Activated naive CD8-positive, alpha-beta T cell (primary cell): ENCODE measurements around the gene EXOC6.
"Not testable (repeated sequence)": the region's sequence is repeated elsewhere in the genome, so short reads cannot be mapped to it uniquely, and the experiment has no call there.

ENCODE experiments used
- H3K27ac Mint-ChIP-seq: one replicate; pipeline ENCODE4 v1.8.0; 2021; ENCODE audit warnings: mixed read lengths
- H3K27me3 Mint-ChIP-seq: one replicate; pipeline ENCODE4 v1.8.0; 2021; ENCODE audit warnings: mixed read lengths
- H3K36me3 Mint-ChIP-seq: one replicate; pipeline ENCODE4 v1.8.0; 2021; ENCODE audit warnings: mixed read lengths
- H3K4me1 Mint-ChIP-seq: one replicate; pipeline ENCODE4 v1.8.0; 2021; ENCODE audit warnings: low read depth, mixed read lengths
- H3K4me3 Mint-ChIP-seq: one replicate; pipeline ENCODE4 v1.8.0; 2021; ENCODE audit warnings: mild to moderate bottlenecking, mixed read lengths
- H3K9me3 Mint-ChIP-seq: one replicate; pipeline ENCODE4 v1.8.0; 2021; ENCODE audit warnings: low read depth, mixed read lengths

The EXOC6 gene

GRCh38 chr10:92886334-92886961 is 38.1 kb downstream of the EXOC6 start:
- Mint-ChIP-seq H3K27ac (no peak overlapping the region), H3K9me3 (no peaks in the 10 kb centered on the region)

DNA sequence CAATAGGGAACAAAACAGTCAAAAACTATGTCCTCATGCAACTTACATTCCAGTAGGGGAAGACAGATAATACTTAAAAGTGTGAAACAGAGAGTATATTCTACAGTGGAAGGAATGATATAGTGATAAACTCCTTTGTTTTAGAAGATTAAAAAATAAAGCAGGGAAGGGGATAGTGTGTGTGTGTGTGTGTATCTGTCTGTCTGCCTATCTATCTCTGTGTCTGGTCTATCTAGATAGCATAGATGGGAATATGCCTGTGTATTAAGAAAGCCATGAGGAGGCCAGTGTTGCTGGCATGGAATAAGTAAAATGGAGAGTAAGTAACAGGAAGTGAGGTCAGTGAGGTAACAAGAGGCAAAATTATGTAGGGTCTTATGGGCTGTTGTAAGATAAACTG is 42.2 kb downstream of the EXOC6 start:
- H3K27ac Mint-ChIP-seq, result no peak overlapping the region
- H3K4me3 Mint-ChIP-seq, result no peak overlapping the region
- H3K27me3 Mint-ChIP-seq, result no peaks in the 10 kb centered on the region
- peaks cover 13% of the 10 kb centered on the region for H3K4me1 Mint-ChIP-seq
- H3K36me3 Mint-ChIP-seq, result no peaks in the 10 kb centered on the region
- H3K9me3 Mint-ChIP-seq, result no peaks in the 10 kb centered on the region

More at GRCh38 chr10:92886334-92886961, 38.1 kb downstream of the EXOC6 start:
- H3K4me3 Mint-ChIP-seq, result no peak overlapping the region
- no peaks in the 10 kb centered on the region for H3K27me3 Mint-ChIP-seq
- H3K4me1 Mint-ChIP-seq, result peaks cover 3% of the 10 kb centered on the region
- H3K36me3 Mint-ChIP-seq, result no peaks in the 10 kb centered on the region

DNA sequence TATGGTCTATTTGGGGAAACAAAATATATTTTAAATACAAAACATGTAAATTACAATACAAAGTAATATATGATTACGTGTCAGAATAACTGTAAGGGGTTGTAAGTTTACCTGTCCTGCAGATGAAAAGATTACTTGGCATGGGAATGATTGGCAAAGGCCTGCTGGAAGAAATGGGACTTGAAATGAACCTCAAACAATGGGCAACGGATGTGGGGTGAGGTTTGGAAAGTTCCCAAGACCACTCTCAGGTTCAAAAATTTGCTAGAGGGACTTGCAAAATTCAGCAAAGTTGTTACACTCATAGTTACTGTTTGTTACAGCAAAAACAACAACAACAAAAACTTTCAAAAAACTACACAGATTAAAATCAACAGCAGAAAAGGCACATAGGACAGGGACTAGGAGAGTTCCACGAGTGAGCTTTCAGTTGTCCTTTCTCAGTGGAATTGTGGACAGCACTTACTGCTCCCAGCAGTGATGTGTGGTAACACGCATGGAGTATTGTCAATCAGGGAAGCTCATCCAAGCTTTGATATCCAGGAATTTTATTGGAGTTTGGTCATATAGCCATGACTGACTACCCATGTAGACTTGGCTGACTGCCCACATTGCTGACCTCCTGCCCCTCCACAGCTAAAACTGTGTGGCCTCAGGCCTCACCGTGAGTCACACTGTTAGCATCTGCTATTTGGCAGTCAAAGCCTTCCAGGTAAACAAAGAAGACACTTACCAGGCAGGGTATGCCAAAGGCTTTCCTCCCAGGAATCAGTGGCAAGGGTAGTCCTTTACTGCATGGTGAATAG is 43.8 kb downstream of the EXOC6 start:
- H3K9me3 Mint-ChIP-seq, result no peaks in the 10 kb centered on the region
- no peaks in the 10 kb centered on the region for H3K36me3 Mint-ChIP-seq
- H3K4me3 Mint-ChIP-seq, result no peak overlapping the region
- no peaks in the 10 kb centered on the region for H3K27me3 Mint-ChIP-seq
- H3K27ac Mint-ChIP-seq, result no peak overlapping the region
- H3K4me1 Mint-ChIP-seq, result peaks cover 10% of the 10 kb centered on the region

DNA sequence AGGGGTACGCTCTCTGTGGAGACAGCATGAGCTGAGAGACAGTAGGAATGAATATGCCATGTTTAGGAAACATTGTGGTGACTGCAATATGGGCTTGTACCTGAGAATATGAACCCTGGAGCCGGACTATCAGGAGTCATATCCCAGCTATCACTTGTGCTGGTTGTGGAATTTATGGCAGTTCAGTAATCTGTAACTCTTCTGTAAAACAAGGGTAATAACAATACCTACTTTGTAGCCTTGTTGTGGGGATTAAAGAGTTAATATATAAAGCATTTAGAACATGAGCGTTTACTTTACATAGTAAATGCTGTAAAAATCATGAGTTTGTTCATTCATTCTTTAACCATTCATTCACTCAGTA is 44.4 kb downstream of the EXOC6 start:
- Mint-ChIP-seq H3K27ac (no peak overlapping the region), H3K9me3 (no peaks in the 10 kb centered on the region), H3K4me3 (no peak overlapping the region), H3K36me3 (no peaks in the 10 kb centered on the region), H3K27me3 (no peaks in the 10 kb centered on the region), H3K4me1 (peaks cover 10% of the 10 kb centered on the region)

GRCh38 chr10:92894081-92894655 is 45.8 kb downstream of the EXOC6 start:
- no peak overlapping the region for H3K4me3 Mint-ChIP-seq
- peaks cover 10% of the 10 kb centered on the region for H3K4me1 Mint-ChIP-seq
- peak overlapping the region; percentile 13 for H3K27ac Mint-ChIP-seq
- H3K36me3 Mint-ChIP-seq, result peaks cover 3% of the 10 kb centered on the region
- H3K9me3 Mint-ChIP-seq, result no peaks in the 10 kb centered on the region
- no peaks in the 10 kb centered on the region for H3K27me3 Mint-ChIP-seq

- peaks cover 3% of the 10 kb centered on the region for H3K36me3 Mint-ChIP-seq
- no peaks in the 10 kb centered on the region for H3K27me3 Mint-ChIP-seq
- no peak overlapping the region for H3K27ac Mint-ChIP-seq
- H3K4me1 Mint-ChIP-seq, result peaks cover 25% of the 10 kb centered on the region
- H3K4me3 Mint-ChIP-seq, result no peak overlapping the region
- H3K9me3 Mint-ChIP-seq, result no peaks in the 10 kb centered on the region
These were observed 49.6 kb downstream of the EXOC6 start for GRCh38 chr10:92897916-92898315.

- H3K4me3 Mint-ChIP-seq, result peak overlapping the region; percentile 51
- H3K27me3 Mint-ChIP-seq, result no peaks in the 10 kb centered on the region
- peaks cover 14% of the 10 kb centered on the region for H3K36me3 Mint-ChIP-seq
- H3K4me1 Mint-ChIP-seq, result peaks cover 15% of the 10 kb centered on the region
- no peaks in the 10 kb centered on the region for H3K9me3 Mint-ChIP-seq
- H3K27ac Mint-ChIP-seq, result no peak overlapping the region
These were observed 53.5 kb downstream of the EXOC6 start for GRCh38 chr10:92901819-92902251.

GRCh38 chr10:92903633-92904032 is 55.3 kb downstream of the EXOC6 start:
- no peaks in the 10 kb centered on the region for H3K27me3 Mint-ChIP-seq

GRCh38 chr10:92907280-92907679 is 59.0 kb downstream of the EXOC6 start:
- Mint-ChIP-seq H3K4me1 (peaks cover 5% of the 10 kb centered on the region), H3K27me3 (no peaks in the 10 kb centered on the region), H3K4me3 (no peak overlapping the region), H3K27ac (no peak overlapping the region), H3K9me3 (no peaks in the 10 kb centered on the region), H3K36me3 (peaks cover 15% of the 10 kb centered on the region)

More at GRCh38 chr10:92903633-92904032, 55.3 kb downstream of the EXOC6 start:
- Mint-ChIP-seq H3K4me1 (peaks cover 15% of the 10 kb centered on the region), H3K9me3 (no peaks in the 10 kb centered on the region), H3K27ac (no peak overlapping the region), H3K36me3 (peaks cover 15% of the 10 kb centered on the region), H3K4me3 (no peak overlapping the region)

DNA sequence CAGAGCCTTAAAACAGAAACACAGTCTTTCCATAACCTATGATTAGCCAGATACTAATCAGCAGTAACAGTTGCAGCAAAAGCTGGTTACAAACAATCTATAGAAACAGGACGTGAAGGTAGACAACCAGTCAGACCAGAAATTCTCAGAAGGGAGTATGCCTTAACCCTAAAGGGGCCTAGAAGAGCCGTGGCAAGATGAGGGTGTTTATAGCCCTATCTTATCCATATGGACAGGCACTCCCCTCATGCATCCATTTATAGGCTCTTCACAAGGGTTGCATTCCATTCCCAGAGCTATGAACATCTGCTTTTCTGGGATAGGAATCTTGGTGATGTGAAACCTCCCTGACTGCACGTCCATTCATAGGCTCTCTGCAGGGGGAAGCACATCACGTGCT is 64.3 kb downstream of the EXOC6 start:
- H3K36me3 Mint-ChIP-seq, H3K9me3 Mint-ChIP-seq, H3K4me3 Mint-ChIP-seq: not testable (repeated sequence)

GRCh38 chr10:92913973-92914372 is 65.7 kb downstream of the EXOC6 start:
- Mint-ChIP-seq H3K36me3 (peaks cover 6% of the 10 kb centered on the region), H3K4me3 (no peak overlapping the region), H3K27me3 (no peaks in the 10 kb centered on the region), H3K4me1 (no peaks in the 10 kb centered on the region), H3K9me3 (no peaks in the 10 kb centered on the region), H3K27ac (no peak overlapping the region)

More for the DNA sequence above, 64.3 kb downstream of the EXOC6 start:
- not testable (repeated sequence) for H3K27me3 Mint-ChIP-seq, H3K4me1 Mint-ChIP-seq, H3K27ac Mint-ChIP-seq

GRCh38 chr10:92914478-92915325 is 66.4 kb downstream of the EXOC6 start:
- H3K9me3 Mint-ChIP-seq, result no peaks in the 10 kb centered on the region
- H3K4me1 Mint-ChIP-seq, result no peaks in the 10 kb centered on the region
- H3K4me3 Mint-ChIP-seq, result no peak overlapping the region
- peaks cover 9% of the 10 kb centered on the region for H3K36me3 Mint-ChIP-seq
- no peak overlapping the region for H3K27ac Mint-ChIP-seq
- H3K27me3 Mint-ChIP-seq, result no peaks in the 10 kb centered on the region

DNA sequence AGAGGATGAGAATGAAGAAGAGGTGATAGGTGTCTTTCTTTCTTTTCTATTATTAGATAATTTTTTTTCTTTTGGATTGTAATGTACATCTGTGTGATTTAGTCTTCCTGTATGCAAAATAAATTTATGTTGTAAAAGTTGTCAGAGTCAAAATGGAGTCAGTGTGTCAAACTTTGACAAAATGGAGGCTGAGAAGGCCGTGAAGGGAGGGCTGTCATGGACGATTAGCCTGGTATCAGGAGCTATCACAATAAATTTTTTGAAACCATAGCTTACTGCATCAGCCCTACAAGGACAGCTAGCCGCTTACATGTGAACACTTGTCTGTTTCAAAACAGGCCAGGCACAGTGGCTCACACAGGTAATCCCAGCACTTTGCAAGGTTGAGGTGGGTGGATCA is 67.6 kb downstream of the EXOC6 start:
- Mint-ChIP-seq H3K36me3 (peaks cover 12% of the 10 kb centered on the region), H3K9me3 (peaks cover 4% of the 10 kb centered on the region), H3K27me3 (no peaks in the 10 kb centered on the region), H3K4me3 (no peak overlapping the region), H3K27ac (no peak overlapping the region), H3K4me1 (no peaks in the 10 kb centered on the region)

GRCh38 chr10:92916433-92916832 is 68.1 kb downstream of the EXOC6 start:
- H3K27ac Mint-ChIP-seq, result no peak overlapping the region
- no peaks in the 10 kb centered on the region for H3K4me1 Mint-ChIP-seq
- peaks cover 6% of the 10 kb centered on the region for H3K9me3 Mint-ChIP-seq
- no peak overlapping the region for H3K4me3 Mint-ChIP-seq
- H3K27me3 Mint-ChIP-seq, result no peaks in the 10 kb centered on the region
- H3K36me3 Mint-ChIP-seq, result peaks cover 14% of the 10 kb centered on the region

GRCh38 chr10:92918603-92919002 is 70.3 kb downstream of the EXOC6 start:
- Mint-ChIP-seq H3K36me3 (peaks cover 14% of the 10 kb centered on the region), H3K9me3 (peaks cover 6% of the 10 kb centered on the region), H3K27ac (no peak overlapping the region), H3K4me3 (no peak overlapping the region), H3K27me3 (no peaks in the 10 kb centered on the region), H3K4me1 (no peaks in the 10 kb centered on the region)
